ENCODE data around the gene MSI2. TPM values are rescaled to one million over a fixed set of nuclear protein-coding genes. Genes with fewer than 3 reads are reported as not detected.

The MSI2 gene
- polyA plus RNA-seq, 3 donors = 86.9 to 111 (median 91.4) TPM

DNA sequence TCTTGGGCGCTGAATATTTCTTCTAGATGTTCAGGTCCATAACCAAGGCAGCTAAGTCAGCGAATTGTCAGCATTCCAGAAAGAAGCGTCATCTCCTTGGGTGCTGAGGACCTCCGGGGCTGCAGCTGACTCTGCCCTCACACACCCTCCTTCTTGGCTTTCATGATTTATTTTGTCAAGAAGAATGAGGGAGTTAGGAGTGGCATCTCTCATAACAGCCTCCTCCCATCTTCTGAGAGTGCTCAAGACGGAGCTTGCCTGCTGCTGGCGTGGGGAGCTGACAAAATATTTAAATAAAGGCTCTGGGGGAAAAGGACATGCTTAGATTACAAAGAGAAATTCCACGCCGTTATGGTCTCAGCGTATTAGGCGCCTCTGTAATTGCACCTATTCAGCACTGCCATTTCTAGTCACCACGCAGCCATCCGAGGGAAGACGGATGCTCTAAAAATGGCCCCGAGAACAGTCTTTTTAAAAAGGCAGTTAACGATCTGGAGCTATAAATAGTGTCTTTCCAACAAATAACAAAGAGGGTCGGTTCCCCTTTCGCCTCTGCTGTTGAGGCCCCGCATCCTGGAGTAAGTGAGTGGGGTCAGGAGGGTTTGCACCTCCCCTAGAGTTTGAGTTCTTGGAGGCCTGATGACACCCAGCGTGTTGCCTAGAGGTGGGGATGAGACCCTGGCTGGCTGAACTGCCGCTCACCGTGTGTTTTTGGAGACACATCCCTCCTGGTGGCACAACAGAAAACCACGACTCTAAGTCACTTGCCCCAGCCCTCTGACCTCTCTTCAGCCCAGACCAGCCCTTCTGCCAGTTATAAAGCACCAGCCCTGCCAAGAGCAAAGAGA lies 301.7 kb downstream of the MSI2 start:
- peak in 2 of 11 donors; percentile 66 to 70 for DNase-seq (ENCODE audit: extremely low read depth in 1 of 11, low read depth in 9 of 11, low spot score in 4 of 11)

DNA sequence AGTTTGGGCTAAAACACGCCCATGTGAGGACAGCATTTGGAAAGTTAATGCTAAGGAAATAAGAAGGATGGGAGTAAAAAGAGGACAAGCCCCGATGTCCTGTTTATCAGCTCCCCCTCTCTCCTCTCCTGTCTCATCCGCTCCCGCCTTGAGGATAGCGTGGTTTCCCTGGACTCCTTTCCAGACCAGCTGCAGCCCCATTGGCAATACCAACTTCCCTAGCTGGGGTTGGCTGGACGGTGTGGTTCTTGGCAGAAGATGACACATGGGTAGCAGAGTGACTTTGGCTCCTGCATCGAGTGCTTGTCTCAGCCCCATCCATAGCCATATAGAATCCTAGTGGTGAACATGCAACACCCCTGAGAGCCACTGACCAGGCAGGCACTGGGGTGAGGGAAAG lies 302.9 kb downstream of the MSI2 start:
- no peak for DNase-seq (ENCODE audit: extremely low read depth in 1 of 11, low read depth in 9 of 11, low spot score in 4 of 11)

DNA sequence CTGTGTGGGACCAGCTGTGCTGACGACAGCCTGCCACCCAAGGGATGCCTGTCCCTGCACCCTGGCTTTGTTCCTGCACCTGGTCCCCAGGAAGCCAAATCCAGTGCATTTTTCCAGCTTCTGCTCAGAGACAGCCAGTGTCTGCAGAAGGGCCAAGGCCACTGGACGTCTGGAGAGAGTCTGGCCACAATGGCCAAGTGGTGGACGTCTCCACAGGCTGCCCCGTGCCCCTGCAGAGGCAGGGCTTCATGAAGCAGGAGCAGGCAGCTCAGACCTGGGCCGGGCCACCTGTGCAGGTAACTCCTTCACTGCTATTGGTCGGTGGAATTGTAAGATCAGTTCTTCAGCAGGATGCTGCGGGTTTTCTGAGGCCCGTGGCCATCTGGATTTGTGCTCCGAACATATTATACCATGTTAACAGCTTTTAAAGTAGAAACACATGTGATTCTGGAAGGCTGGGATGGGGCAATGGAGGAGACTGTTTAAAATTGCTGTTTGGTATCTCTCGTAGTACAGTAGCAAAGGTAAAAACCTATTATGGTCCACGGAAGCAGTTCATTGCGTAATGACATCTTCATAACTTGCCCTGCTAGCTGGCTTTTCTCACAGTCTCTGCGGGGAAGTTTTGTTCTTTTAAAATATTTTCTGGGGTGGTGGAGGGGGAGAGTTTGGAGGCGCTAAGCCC lies 303.5 kb downstream of the MSI2 start:
- DNase-seq (ENCODE audit: extremely low read depth in 1 of 11, low read depth in 9 of 11, low spot score in 4 of 11) = no peak

DNA sequence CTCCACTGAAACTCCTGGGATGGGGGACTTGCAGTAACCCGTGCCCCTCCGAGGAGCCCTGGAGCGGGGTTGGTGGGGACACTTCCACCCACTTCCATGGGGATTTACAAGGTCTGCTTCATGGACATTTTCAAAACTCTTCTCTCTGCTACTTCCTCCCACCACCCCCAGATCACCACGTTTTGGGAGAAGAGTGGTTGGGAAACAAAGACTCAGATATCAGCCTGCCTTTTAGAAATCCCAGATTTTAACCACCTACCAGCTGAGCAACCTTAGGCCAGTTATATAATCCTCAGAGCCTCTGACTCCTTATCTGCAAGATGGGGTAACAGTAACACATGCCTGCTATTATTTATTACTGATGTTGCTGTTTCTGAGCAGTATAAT lies 304.0 kb downstream of the MSI2 start:
- no peak for DNase-seq (ENCODE audit: extremely low read depth in 1 of 11, low read depth in 9 of 11, low spot score in 4 of 11)

DNA sequence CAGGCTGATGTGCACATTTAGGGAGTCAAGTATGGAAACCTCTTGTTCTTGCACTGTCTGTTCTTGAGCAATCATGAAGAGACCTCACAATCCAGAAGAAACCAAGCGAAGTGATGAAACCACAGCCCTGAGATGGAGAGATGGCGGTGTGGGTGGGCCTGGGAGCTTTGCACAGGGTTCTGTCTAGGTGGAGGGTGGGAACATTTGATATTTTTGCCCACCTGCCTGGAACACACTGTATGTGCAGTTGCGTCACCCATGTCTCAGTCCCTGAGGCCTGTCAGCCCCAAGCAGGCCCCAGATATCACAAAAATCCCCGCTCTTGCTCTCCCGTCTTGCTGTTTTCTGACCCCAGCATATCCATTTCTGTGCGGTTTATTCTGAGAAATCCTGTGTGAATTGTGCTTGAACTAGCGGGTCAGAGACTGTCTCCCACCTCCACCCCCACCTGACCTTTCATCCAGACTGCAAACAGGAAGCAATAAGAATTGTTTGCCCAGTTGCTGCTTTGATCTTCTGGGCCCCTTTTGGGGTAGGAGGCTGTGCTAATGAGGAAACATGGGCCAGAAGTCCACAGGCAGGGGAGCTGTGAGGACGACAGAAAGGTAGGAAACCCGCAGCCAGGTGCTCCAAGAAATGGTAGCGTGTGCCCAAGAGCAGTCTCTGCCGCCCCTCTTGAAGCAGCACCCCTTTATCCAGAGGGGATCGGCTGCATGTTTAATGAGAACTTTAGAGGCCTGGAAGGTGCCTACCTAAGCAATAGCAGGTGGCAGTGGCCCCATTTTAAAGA lies 304.9 kb downstream of the MSI2 start:
- no peak for DNase-seq (ENCODE audit: extremely low read depth in 1 of 11, low read depth in 9 of 11, low spot score in 4 of 11)

DNA sequence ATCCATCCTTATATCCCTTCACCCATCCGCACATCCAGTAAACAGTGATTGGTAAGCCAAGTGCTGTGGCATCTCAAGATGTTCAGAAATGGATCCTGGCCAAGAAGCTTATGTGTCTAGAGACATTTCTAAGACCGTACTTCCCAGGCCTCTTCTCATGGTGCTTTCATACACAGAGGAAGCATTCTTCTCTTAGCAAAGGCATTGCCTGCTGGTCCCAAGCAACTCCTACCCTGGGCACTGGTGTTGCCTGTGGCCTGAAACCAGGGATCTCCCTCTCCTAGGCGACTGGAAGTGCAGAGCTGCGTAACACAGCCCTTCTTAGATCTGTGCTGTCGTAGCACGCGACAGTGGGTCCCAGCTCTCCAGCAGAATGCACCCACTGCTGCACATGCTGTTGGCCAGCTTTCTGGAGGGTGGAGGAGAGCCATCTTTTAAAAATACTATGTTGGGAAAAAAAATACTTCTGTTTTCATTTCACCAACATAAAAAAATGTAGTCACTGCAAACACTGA lies 305.9 kb downstream of the MSI2 start:
- no peak for DNase-seq (ENCODE audit: extremely low read depth in 1 of 11, low read depth in 9 of 11, low spot score in 4 of 11)

DNA sequence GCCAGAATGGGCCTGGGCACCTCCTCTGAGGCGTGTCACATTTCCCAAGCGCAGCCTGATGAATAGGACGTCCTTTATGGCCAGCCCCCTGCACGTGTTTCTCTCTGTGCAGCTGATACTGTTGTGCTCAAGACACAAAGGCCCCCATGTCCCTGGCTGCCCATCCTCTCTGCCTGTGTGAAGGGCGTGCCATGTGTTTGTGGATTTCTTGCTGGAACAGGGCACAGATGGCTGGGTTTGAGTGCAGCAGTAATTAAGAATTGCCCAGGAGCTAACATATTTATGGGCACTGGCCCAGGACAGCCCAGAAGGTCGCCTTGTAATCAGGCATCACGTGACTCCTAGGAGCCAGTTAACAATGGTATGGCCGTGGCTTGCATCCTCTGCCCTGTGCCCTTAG lies 307.6 kb downstream of the MSI2 start:
- no peak for DNase-seq (ENCODE audit: extremely low read depth in 1 of 11, low read depth in 9 of 11, low spot score in 4 of 11)

DNA sequence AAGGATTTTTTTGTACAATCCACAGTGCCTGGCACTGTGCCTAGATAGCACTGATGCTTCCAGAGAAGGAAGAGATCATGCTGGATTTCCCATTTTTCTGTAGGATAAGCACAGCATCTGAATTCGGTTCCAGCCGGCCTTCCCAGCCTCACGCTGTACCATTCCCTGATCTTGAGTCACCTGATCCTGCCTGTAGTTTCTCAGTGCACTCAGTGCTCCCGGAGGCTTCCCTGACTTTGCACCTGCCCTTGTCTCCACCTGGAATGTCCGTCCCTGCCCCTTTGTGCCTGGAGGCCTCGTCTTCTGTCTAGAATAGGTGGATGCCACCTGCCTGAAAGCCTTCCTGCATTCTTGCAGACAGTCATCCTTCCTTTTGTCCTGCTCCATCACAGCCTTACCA lies 308.9 kb downstream of the MSI2 start:
- no peak for DNase-seq (ENCODE audit: extremely low read depth in 1 of 11, low read depth in 9 of 11, low spot score in 4 of 11)

DNA sequence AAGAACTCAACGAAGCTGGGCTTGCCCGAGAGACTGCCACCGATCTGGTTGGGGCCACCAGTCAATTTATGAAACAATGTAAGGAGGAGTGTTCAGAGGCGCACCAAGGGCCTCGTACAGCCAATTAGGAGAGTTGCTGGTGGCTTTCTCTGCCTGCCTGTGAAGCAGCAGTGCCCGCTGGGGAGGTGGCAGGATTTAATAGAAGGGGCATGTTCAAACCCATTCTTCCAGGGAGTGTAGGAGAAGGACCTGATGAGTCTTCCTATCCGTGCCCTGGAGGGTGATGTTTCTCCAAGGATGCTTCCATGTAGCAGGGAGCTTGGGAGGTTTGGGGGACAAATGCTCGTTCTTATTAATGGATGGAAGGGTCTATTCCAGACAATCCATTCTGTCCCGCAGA lies 310.4 kb downstream of the MSI2 start:
- no peak for DNase-seq (ENCODE audit: extremely low read depth in 1 of 11, low read depth in 9 of 11, low spot score in 4 of 11)

DNA sequence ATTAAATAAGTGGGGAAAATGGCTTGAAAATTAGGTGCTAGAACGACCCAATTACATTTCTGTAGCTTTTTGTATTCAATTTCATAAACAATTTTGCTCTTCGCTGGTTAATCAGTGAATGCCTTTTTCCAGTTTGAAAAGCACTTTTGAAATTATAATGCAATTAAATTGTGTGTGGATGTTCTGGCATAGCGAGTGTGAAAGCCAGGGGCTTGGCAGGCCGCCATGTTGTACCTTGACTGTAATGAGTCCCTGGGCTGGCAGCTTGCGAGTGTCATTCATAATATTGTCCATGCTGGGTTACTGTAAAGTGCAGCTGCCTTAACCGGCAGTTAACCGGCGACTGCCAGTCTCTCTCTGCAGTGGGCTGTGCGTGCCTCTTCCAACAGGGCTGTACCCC lies 310.9 kb downstream of the MSI2 start:
- DNase-seq (ENCODE audit: extremely low read depth in 1 of 11, low read depth in 9 of 11, low spot score in 4 of 11) = no peak

DNA sequence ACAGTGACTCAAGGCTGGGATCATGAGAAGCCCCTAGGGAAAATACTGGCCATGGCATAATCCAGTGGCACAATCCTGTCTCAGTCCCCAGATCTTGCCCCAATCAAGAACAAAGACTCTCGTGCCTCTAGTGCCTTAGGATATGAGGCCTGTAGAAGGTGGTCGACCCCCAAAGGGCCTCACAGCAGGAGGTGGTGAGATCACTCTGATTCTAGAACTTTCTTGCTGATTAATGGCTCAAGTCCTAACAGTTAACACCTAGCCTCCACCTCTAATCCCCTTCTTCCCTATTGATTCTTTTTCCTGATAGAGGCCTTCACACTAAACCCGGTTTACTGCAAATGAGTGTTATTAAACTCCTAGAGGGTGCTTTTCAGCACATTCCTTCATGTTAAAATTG lies 312.0 kb downstream of the MSI2 start:
- DNase-seq (ENCODE audit: extremely low read depth in 1 of 11, low read depth in 9 of 11, low spot score in 4 of 11) = no peak

DNA sequence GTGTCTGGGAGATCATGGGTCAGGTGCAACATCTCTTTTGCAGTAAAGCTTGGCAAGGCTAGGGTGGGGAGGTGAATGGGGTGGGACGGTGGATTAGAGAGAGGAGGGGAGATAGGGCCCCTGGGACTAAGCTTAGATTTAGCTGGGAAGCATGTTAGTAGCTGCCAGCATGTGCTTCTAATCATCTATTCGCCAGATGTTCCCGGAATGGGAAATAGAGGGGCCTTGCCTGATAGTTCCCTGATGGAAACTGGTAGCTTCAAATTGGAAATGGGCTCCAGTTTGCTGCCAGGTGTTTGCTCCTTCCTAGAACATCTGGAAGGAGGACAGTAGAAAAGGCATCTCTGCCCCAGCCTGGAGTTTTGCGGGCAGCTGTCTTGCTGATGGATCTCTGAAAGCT lies 312.7 kb downstream of the MSI2 start:
- DNase-seq (ENCODE audit: extremely low read depth in 1 of 11, low read depth in 9 of 11, low spot score in 4 of 11) = no peak

DNA sequence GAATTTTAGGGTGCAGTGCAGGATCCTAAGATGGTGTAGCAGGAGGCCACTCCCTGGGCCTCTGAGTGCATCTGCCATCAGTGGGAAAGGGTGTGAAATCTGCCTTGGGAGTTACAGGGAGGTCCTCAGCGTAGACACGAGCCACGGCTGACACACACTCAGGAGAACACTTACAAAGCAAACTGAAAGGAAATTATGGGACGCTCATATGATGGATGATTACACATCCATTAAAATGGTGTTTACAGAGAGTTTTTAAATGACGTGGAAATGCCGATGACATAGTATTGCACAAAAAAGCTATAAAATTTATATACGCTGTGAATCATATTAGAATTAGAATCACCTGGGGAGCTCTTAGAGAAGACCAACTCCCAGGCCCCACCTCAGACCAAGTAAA lies 313.5 kb downstream of the MSI2 start:
- no peak for DNase-seq (ENCODE audit: extremely low read depth in 1 of 11, low read depth in 9 of 11, low spot score in 4 of 11)

DNA sequence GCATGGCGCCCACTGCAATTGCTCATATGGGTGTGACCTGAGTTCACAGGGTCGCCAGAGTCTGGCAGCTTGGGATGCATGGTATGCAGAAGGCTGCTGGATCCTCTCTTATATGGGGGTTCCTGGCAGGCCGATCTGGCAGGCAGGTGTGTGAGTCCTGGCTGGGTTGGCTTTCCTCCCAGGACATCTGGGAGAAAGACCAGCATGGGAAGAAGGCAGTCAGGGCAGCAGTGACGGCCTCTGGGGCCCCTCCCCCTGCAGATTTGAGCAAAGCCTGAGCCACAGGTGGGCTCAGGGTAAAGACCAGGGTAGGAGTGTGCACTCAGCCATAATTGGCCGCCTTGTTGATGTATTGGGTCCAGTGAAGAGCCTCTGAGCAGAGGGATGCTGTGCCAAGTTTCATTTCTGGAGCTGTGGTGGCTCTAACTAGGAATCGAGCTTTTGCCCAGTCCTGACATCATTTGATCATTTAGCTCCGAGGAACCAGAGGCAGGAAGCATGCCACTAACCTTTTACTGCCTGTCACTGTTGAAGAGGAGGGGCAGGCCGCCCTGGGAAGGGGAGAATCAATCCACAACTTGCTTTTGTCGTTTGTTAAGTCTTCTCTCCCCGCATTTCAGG lies 314.5 kb downstream of the MSI2 start:
- no peak for DNase-seq (ENCODE audit: extremely low read depth in 1 of 11, low read depth in 9 of 11, low spot score in 4 of 11)

DNA sequence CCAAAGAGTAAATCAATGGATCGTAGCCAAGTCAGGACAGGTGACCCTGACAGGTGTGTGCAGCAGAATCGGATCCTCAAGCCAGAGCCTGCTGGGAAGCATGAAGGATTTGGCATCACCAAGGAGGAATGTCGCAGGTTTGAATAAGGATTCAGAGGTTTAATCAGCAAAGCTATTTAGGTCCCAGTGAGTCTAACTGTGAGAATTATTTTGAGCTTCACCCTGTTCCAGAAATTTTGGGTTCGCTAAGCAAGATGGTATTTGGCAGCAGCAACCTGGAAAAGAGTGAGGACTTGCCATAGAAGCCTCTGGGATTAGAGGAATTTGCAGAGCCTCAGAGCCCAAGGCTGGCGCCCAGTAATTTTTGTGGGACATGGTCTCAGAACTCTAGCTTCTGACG lies 315.7 kb downstream of the MSI2 start:
- no peak for DNase-seq (ENCODE audit: extremely low read depth in 1 of 11, low read depth in 9 of 11, low spot score in 4 of 11)

DNA sequence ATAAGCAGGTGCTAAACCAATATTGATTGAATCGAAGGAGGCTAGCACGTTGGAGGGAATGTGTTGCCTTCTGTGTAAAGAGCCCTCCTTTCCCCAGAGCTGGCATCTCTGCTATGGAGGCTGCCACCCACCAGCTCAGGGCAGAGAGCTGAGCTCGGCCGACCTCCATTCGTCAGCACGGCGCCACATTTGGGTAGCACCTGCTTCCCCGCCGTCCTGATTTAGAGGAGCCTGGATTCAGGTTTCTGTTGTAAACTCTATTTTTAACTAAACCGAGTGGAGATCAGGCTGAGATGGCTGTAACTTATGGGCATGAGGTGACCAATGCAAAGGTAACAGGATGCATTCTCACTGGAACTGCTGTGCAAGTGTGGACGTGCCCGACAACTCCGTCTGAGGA lies 316.3 kb downstream of the MSI2 start:
- DNase-seq (ENCODE audit: extremely low read depth in 1 of 11, low read depth in 9 of 11, low spot score in 4 of 11) = no peak

DNA sequence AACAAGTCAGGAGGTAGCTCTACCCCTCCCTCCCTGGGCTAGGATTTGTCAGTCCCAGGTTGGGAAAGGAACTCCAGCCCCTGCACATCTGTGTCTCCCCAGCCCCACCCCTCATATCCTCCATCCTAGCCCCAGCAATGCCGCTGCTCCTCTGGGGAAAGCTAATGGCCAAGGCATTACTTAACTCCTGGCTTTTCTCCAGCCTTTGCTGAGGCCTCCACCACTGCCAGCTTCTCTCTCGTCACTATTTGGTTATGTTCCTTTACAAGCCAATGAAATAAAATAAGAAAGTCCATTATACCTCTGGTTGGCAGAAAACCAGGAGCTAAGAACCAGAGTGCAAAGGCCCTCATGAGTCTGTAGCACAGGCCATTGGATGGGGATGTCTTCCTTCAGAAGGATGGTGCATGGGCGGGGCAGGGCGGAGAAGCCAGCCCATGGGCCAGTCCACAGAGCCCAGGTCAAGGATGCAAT lies 317.8 kb downstream of the MSI2 start:
- no peak for DNase-seq (ENCODE audit: extremely low read depth in 1 of 11, low read depth in 9 of 11, low spot score in 4 of 11)

DNA sequence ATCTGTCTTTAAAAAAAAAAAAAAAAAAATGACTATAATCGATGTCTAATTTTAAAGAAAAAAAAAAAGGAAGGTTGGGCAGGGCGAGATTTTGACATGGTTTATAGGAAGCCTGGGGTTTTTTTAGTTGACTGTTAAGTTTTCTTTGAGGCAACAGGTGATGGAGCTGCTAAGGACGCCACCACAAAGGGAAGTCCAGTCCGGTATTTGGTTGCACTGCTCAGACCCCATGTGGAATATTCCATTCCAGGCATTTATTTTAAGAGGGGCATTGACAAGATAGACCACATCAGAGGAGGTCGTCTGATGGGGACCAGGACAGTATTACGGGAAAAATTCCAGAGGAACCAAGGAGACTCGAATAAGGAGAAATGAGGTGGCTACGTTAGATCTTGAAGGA lies 320.4 kb downstream of the MSI2 start:
- DNase-seq (ENCODE audit: extremely low read depth in 1 of 11, low read depth in 9 of 11, low spot score in 4 of 11) = no peak

Data from renal cortex interstitium (tissue), 11 donors.